IMR-90 (cell line): Measurements from ENCODE around the gene HBZ. TPM values are rescaled to one million over a fixed set of nuclear protein-coding genes. Genes with fewer than 3 reads are reported as not detected.

Experiments
- ATAC-seq: fragments of 200-7000 bp; cut with Tn5 transposase; 2 replicates; pipeline ENCODE4 v1.9.1; 2020; ENCODE audit warnings: low read depth, mild to moderate bottlenecking, moderate library complexity
- BruUV-seq: library from RNA; stranded (reverse); fragments of 400-500 nt; replicated peaks from 2 replicates; lab custom pipeline; 2021; lab: Mats Ljungman, UMichigan
- CTCF ChIA-PET: fragments of 300-600 bp; formaldehyde crosslinking; extraction: SDS; loops from one replicate; lab custom pipeline; 2021; ENCODE audit warnings: antibody characterized with exemption; lab: Yijun Ruan, JAX
- POLR2A ChIA-PET: fragments of 300-600 bp; sonication (Branson Sonifier 250); formaldehyde crosslinking; loops from one replicate; lab custom pipeline; 2022; ENCODE audit warnings: antibody characterized with exemption; ENCODE audit not compliant: unreplicated experiment; lab: Charles Lee
- DNase-seq: peaks from one replicate; pipeline ENCODE4 v3.0.0; 2013
- H2AFZ ChIP-seq: replicated peaks from 2 replicates; pipeline ENCODE3; 2013; ENCODE audit warnings: low read length, mild to moderate bottlenecking; ENCODE audit not compliant: poor library complexity
- H2AK5ac ChIP-seq: 2 replicates; pipeline ENCODE4 v1.6.1; 2013; ENCODE audit warnings: low read depth, low read length, inconsistent platforms
- H2AK9ac ChIP-seq: replicated peaks from 2 replicates; pipeline ENCODE3; 2013; ENCODE audit warnings: mild to moderate bottlenecking, low read depth, low read length, moderate library complexity; ENCODE audit not compliant: poor library complexity
- H2BK120ac ChIP-seq: 2 replicates; pipeline ENCODE4 v1.6.1; 2013; ENCODE audit warnings: low read depth, low read length, inconsistent platforms
- H2BK15ac ChIP-seq: 3 replicates; pipeline ENCODE4 v1.6.1; 2013; ENCODE audit warnings: low read depth, low read length, inconsistent platforms
- H2BK20ac ChIP-seq: 2 replicates; pipeline ENCODE4 v1.6.1; 2013; ENCODE audit warnings: low read depth, mild to moderate bottlenecking, inconsistent platforms, low read length, moderate library complexity
- H2BK5ac ChIP-seq: 2 replicates; pipeline ENCODE4 v1.6.1; 2013; ENCODE audit warnings: mild to moderate bottlenecking, low read depth, low read length, inconsistent platforms; ENCODE audit not compliant: poor library complexity, severe bottlenecking
- H3K14ac ChIP-seq: replicated peaks from 2 replicates; pipeline ENCODE4 v1.6.1; 2013; ENCODE audit warnings: low read depth, low read length, inconsistent platforms
- H3K18ac ChIP-seq: 2 replicates; pipeline ENCODE4 v1.6.1; 2013; ENCODE audit warnings: low read depth, low read length, control low read depth
- H3K23ac ChIP-seq: 2 replicates; pipeline ENCODE4 v1.6.1; 2013; ENCODE audit warnings: low read depth, low read length, inconsistent platforms
- H3K27ac ChIP-seq: 2 replicates; pipeline ENCODE4 v1.5.1; 2013; ENCODE audit warnings: mild to moderate bottlenecking, control low read depth, low read length; ENCODE audit not compliant: insufficient read depth
- H3K27me3 ChIP-seq: 2 replicates; pipeline ENCODE4 v1.6.1; 2013; ENCODE audit warnings: low read length; ENCODE audit not compliant: control insufficient read depth, insufficient read depth
- H3K36me3 ChIP-seq: 2 replicates; pipeline ENCODE4 v1.6.1; 2013; ENCODE audit warnings: low read length, mixed read lengths; ENCODE audit not compliant: control insufficient read depth, insufficient read depth
- H3K4ac ChIP-seq: 2 replicates; pipeline ENCODE4 v1.6.1; 2013; ENCODE audit warnings: low read depth, low read length, inconsistent platforms
- H3K4me1 ChIP-seq: 2 replicates; pipeline ENCODE4 v1.6.1; 2013; ENCODE audit warnings: low read length, mixed read lengths; ENCODE audit not compliant: control insufficient read depth, insufficient read depth
- H3K4me2 ChIP-seq: 2 replicates; pipeline ENCODE4 v1.6.1; 2013; ENCODE audit warnings: low read depth, mild to moderate bottlenecking, control low read depth, low read length, moderate library complexity
- H3K4me3 ChIP-seq: 2 replicates; pipeline ENCODE4 v1.5.1; 2013; ENCODE audit warnings: low read depth, mild to moderate bottlenecking, control low read depth, low read length, moderate library complexity; ENCODE audit not compliant: insufficient read depth
- H3K56ac ChIP-seq: 2 replicates; pipeline ENCODE4 v1.6.1; 2013; ENCODE audit warnings: low read length, inconsistent platforms; ENCODE audit not compliant: insufficient read depth; ENCODE audit errors: extremely low read depth
- H3K79me1 ChIP-seq, 2 experiments: 2 replicates each; pipeline ENCODE4 v1.6.1; 2013; ENCODE audit warnings: low read length in 2 of 2, inconsistent platforms in 1 of 2, low read depth in 1 of 2
- H3K9ac ChIP-seq: 2 replicates; pipeline ENCODE4 v1.6.1; 2013; ENCODE audit warnings: low read depth, low read length, control low read depth
- H3K9me1 ChIP-seq: 2 replicates; pipeline ENCODE4 v1.6.1; 2013; ENCODE audit warnings: low read length, inconsistent platforms; ENCODE audit not compliant: insufficient read depth
- H3K9me3 ChIP-seq: 2 replicates; pipeline ENCODE4 v1.6.1; 2013; ENCODE audit warnings: low read length; ENCODE audit not compliant: control insufficient read depth, insufficient read depth
- H4K20me1 ChIP-seq: 2 replicates; pipeline ENCODE4 v1.6.1; 2013; ENCODE audit warnings: low read length, inconsistent platforms; ENCODE audit not compliant: insufficient read depth
- H4K5ac ChIP-seq: 2 replicates; pipeline ENCODE4 v1.6.1; 2013; ENCODE audit warnings: mild to moderate bottlenecking, low read depth, low read length, control low read depth
- H4K8ac ChIP-seq, 2 experiments: 2 replicates each; pipeline ENCODE4 v1.6.1; 2013; ENCODE audit warnings: low read depth in 2 of 2, low read length in 2 of 2, control low read depth in 1 of 2, inconsistent platforms in 1 of 2
- H4K91ac ChIP-seq: 2 replicates; pipeline ENCODE4 v1.6.1; 2013; ENCODE audit warnings: low read depth, low read length, inconsistent platforms; ENCODE audit not compliant: insufficient read depth
- BHLHE40 ChIP-seq: fragments of 150-350 bp; IDR thresholded peaks from 2 replicates; pipeline ENCODE4 v1.6.1; 2016; ENCODE audit warnings: mild to moderate bottlenecking, low read depth, low read length
- CEBPB ChIP-seq: IDR thresholded peaks from 2 replicates; pipeline ENCODE4 v1.6.1; 2012; ENCODE audit warnings: low read depth, low read length, improper control_type of control experiment
- CHD1 ChIP-seq: IDR thresholded peaks from 2 replicates; pipeline ENCODE4 v1.6.1; 2012; ENCODE audit warnings: low read depth, low read length, improper control_type of control experiment
- CTCF ChIP-seq: conservative IDR thresholded peaks from 2 replicates; pipeline ENCODE4 v1.5.1; 2012; ENCODE audit warnings: mild to moderate bottlenecking, low read depth, low read length, improper control_type of control experiment
- FOS ChIP-seq: fragments of 150-350 bp; IDR thresholded peaks from 2 replicates; pipeline ENCODE4 v1.6.1; 2016; ENCODE audit warnings: low read depth, low read length
- MAFK ChIP-seq: IDR thresholded peaks from 2 replicates; pipeline ENCODE4 v1.6.1; 2012; ENCODE audit warnings: low read depth, low read length, improper control_type of control experiment
- MAZ ChIP-seq: IDR thresholded peaks from 2 replicates; pipeline ENCODE4 v1.6.1; 2012; ENCODE audit warnings: low read depth, mild to moderate bottlenecking, low read length, improper control_type of control experiment, moderate library complexity, borderline replicate concordance
- MXI1 ChIP-seq: IDR thresholded peaks from 2 replicates; pipeline ENCODE4 v1.6.1; 2012; ENCODE audit warnings: low read depth, mild to moderate bottlenecking, low read length, moderate library complexity, borderline replicate concordance
- NFE2L2 ChIP-seq: fragments of 150-350 bp; IDR thresholded peaks from 2 replicates; pipeline ENCODE4 v1.6.1; 2016; ENCODE audit warnings: low read depth, mild to moderate bottlenecking, low read length
- POLR2A ChIP-seq: IDR thresholded peaks from 2 replicates; pipeline ENCODE4 v1.6.1; 2012; ENCODE audit warnings: mild to moderate bottlenecking, low read depth, low read length
- RAD21 ChIP-seq: IDR thresholded peaks from 2 replicates; pipeline ENCODE4 v1.6.1; 2012; ENCODE audit warnings: low read length, improper control_type of control experiment
- RCOR1 ChIP-seq: IDR thresholded peaks from 2 replicates; pipeline ENCODE4 v1.6.1; 2012; ENCODE audit warnings: mild to moderate bottlenecking, low read length, improper control_type of control experiment; ENCODE audit not compliant: insufficient replicate concordance
- RFX5 ChIP-seq: IDR thresholded peaks from 2 replicates; pipeline ENCODE4 v1.8.0; 2012; ENCODE audit warnings: low read depth, mild to moderate bottlenecking, low read length, moderate library complexity
- SMC3 ChIP-seq: fragments of 150-350 bp; IDR thresholded peaks from 2 replicates; pipeline ENCODE4 v1.6.1; 2016; ENCODE audit warnings: low read depth, mild to moderate bottlenecking, antibody characterized with exemption, low read length, moderate library complexity
- WGBS, 2 experiments: methylation state at CpG; one replicate each; pipeline versions ENCODE4 v1.1.5 to v1.1.7; 2013; ENCODE audit warnings: missing lambda C conversion rate in 2 of 2; ENCODE audit not compliant: insufficient read length in 1 of 2; ENCODE audit errors: extremely low coverage in 2 of 2; 5-methylcytosine and 5-hydroxymethylcytosine counted together
- dilution Hi-C: fragments of 300-500 bp; cut with HindIII; formaldehyde crosslinking; loops from one replicate; pipeline ENCODE4 v1.14.3; 2018; ENCODE audit warnings: low sequenced_read_pairs; ENCODE audit not compliant: unreplicated experiment
- in situ Hi-C: fragments of 300-500 bp; cut with MboI; formaldehyde crosslinking; loops from 3 replicates; pipeline ENCODE4 v1.14.3; 2019; ENCODE audit warnings: low sequenced_read_pairs, inconsistent platforms, mixed read lengths
- intact Hi-C: fragments of 100-400 bp; cut with micrococcal nuclease; formaldehyde crosslinking; loops from 2 replicates; pipeline ENCODE4 v1.10.0; 2022
- polyA plus RNA-seq, 3 experiments: library from polyadenylated mRNA; depleted of rRNA; stranded (reverse); fragments of >200 nt; gene quantifications; 2 replicates each; pipeline ENCODE4 v1.2.3, GENCODE V29; 2012; ENCODE audit warnings: low replicate concordance in 1 of 3
- total RNA-seq: library from RNA; depleted of rRNA; stranded (reverse); fragments of >200 nt; gene quantifications from 2 replicates; pipeline ENCODE4 v1.2.3, GENCODE V29; 2012
- TF ChIP-seq, protein P1 (sequence below): fragments of 150-350 bp; IDR thresholded peaks from 2 replicates; pipeline ENCODE4 v1.6.1; 2016; ENCODE audit warnings: low read depth, mild to moderate bottlenecking, low read length, moderate library complexity, borderline replicate concordance
- TF ChIP-seq, protein P2 (sequence below): fragments of 150-350 bp; IDR thresholded peaks from 2 replicates; pipeline ENCODE4 v1.6.1; 2017; ENCODE audit warnings: mild to moderate bottlenecking, antibody characterized with exemption, low read length, low read depth

Gene HBZ
- total and polyA plus RNA-seq, 2 of the 4 experiments (the other 2 are of a cell fraction): not detected

- CTCF ChIA-PET: no interaction called here
These were observed 50.8 kb downstream of the HBZ start for GRCh38 chr16:203246-203645.

More at GRCh38 chr16:203246-203645, 50.8 kb downstream of the HBZ start:
- in situ Hi-C loops: no loop called here
- Histone ChIP-seq H3K4me1 (no peaks in the 10 kb centered on the region), H3K27me3 (no peaks in the 10 kb centered on the region), H2BK120ac (no peak overlapping the region), H2BK20ac (no peak overlapping the region), H3K4me3 (no peak overlapping the region), H4K91ac (no peak overlapping the region), H3K9ac (no peak overlapping the region), H3K23ac (no peak overlapping the region), H3K56ac (no peak overlapping the region), H3K4ac (no peak overlapping the region), H2AK5ac (no peak overlapping the region), H4K20me1 (peaks cover 16% of the 10 kb centered on the region), H3K27ac (no peak overlapping the region), H4K8ac (no peak overlapping the region), H2AK9ac (no peak overlapping the region), H3K9me1 (no peaks in the 10 kb centered on the region; the same call in 1 of the 2 replicates), H4K5ac (no peak overlapping the region), H3K36me3 (peaks cover 59% of the 10 kb centered on the region), H2AFZ (no peak overlapping the region), H2BK15ac (no peak overlapping the region), H3K14ac (no peak overlapping the region), H3K4me2 (no peak overlapping the region), H3K9me3 (no peaks in the 10 kb centered on the region), H3K79me1 (peaks cover 27 to 52% of the 10 kb centered on the region in 2 experiments), H2BK5ac (no peak overlapping the region), H3K18ac (no peak overlapping the region)
- no TSS peak for BruUV-seq
- dilution Hi-C loops: no loop called here
- POLR2A ChIA-PET: no interaction called here
- no peak for ATAC-seq
- 100% methylated on average over 1 of the region's 4 CpGs; no CpG with 5 or more reads in 1 of the 2 experiments for WGBS, 2 experiments
- intact Hi-C loops: no loop called here
- no peak for TF ChIP-seq BHLHE40
- no peak for TF ChIP-seq RAD21
- TF ChIP-seq MXI1: no peak
- no peak for TF ChIP-seq CTCF
- no peak for TF ChIP-seq SMC3
- TF ChIP-seq NFE2L2: no peak
- no peak for TF ChIP-seq MAZ
- TF ChIP-seq CHD1: no peak
- TF ChIP-seq MAFK: no peak
- TF ChIP-seq, protein P1, sequence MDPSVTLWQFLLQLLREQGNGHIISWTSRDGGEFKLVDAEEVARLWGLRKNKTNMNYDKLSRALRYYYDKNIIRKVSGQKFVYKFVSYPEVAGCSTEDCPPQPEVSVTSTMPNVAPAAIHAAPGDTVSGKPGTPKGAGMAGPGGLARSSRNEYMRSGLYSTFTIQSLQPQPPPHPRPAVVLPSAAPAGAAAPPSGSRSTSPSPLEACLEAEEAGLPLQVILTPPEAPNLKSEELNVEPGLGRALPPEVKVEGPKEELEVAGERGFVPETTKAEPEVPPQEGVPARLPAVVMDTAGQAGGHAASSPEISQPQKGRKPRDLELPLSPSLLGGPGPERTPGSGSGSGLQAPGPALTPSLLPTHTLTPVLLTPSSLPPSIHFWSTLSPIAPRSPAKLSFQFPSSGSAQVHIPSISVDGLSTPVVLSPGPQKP: no peak
- TF ChIP-seq RCOR1: no peak
- TF ChIP-seq, protein P2, sequence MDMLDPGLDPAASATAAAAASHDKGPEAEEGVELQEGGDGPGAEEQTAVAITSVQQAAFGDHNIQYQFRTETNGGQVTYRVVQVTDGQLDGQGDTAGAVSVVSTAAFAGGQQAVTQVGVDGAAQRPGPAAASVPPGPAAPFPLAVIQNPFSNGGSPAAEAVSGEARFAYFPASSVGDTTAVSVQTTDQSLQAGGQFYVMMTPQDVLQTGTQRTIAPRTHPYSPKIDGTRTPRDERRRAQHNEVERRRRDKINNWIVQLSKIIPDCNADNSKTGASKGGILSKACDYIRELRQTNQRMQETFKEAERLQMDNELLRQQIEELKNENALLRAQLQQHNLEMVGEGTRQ: no peak
- TF ChIP-seq CEBPB: no peak
- TF ChIP-seq FOS: no peak
- no peak for TF ChIP-seq POLR2A
- TF ChIP-seq RFX5: no peak
- DNase-seq: no peak
